HCT116 (cell line): Measurements from ENCODE around the gene THRB. TPM values are rescaled to one million over a fixed set of nuclear protein-coding genes. Genes with fewer than 3 reads are reported as not detected.

Source experiments
- ATAC-seq: fragments of 200-7000 bp; cut with Tn5 transposase; 2 replicates; pipeline ENCODE4 v1.9.1; 2020; ENCODE audit warnings: mild to moderate bottlenecking, moderate library complexity
- BruUV-seq: library from RNA; stranded (reverse); fragments of 400-500 nt; replicated peaks from 2 replicates; lab custom pipeline; 2021; lab: Mats Ljungman, UMichigan
- CTCF ChIA-PET: fragments of 300-600 bp; sonication (Branson Sonifier 250); formaldehyde crosslinking; loops from one replicate; lab custom pipeline; 2021; ENCODE audit warnings: antibody characterized with exemption; lab: Charles Lee
- POLR2A ChIA-PET: fragments of 300-600, 350-600 bp; sonication (Branson Sonifier 250); formaldehyde crosslinking; loops from one replicate; lab custom pipeline; 2021; ENCODE audit warnings: antibody characterized with exemption; lab: Charles Lee
- RAD21 ChIA-PET, 2 experiments: fragments of 300-600 bp; sonication (Branson Sonifier 250); formaldehyde crosslinking; loops; one replicate each; lab custom pipeline; 2023; ENCODE audit warnings: low total read pairs in 2 of 2; ENCODE audit not compliant: uncharacterized antibody in 2 of 2, unreplicated experiment in 2 of 2, low non-redundant PET in 1 of 2; lab: Charles Lee
- DNase-seq: peaks from one replicate; pipeline ENCODE4 v3.0.0-alpha.2; 2010; ENCODE audit warnings: low read depth, low spot score
- H2AFZ ChIP-seq: fragments of 200-600 bp; shearing (Covaris generic), sonication (generic); 2 replicates; pipeline ENCODE4 v1.6.1; 2017; ENCODE audit warnings: low read depth, mixed run types, mixed read lengths, antibody characterized with exemption, low read length; ENCODE audit not compliant: poor library complexity, severe bottlenecking
- H3K27ac ChIP-seq: 2 replicates; pipeline ENCODE4 v1.5.1; 2012; ENCODE audit warnings: low read depth, low read length
- H3K27me3 ChIP-seq: fragments of 200-600 bp; sonication (generic); 2 replicates; pipeline ENCODE4 v1.6.1; 2016; ENCODE audit warnings: mixed run types, low read length, mixed read lengths; ENCODE audit not compliant: insufficient read depth
- H3K36me3 ChIP-seq, 2 experiments: fragments of 200-500 bp in 1 of 2; fragments of 200-600 bp in 1 of 2; sonication (Bioruptor generic) in 1 of 2; sonication (generic) in 1 of 2; 2 replicates each; pipeline versions ENCODE4 v1.5.1 to v1.6.1; 2014 to 2016; ENCODE audit warnings: low read length in 2 of 2, inconsistent platforms in 1 of 2, mixed read lengths in 1 of 2, mixed run types in 1 of 2; ENCODE audit not compliant: insufficient read depth in 2 of 2, control insufficient read depth in 1 of 2
- H3K4me1 ChIP-seq, 2 experiments: fragments of 200-600 bp in 1 of 2; sonication (generic) in 1 of 2; 2 replicates each; pipeline versions ENCODE4 v1.5.1 to v1.6.1; 2012 to 2017; ENCODE audit warnings: low read length in 2 of 2, inconsistent platforms in 1 of 2, mild to moderate bottlenecking in 1 of 2, mixed read lengths in 1 of 2, mixed run types in 1 of 2, moderate library complexity in 1 of 2; ENCODE audit not compliant: insufficient read depth in 2 of 2, control insufficient read depth in 1 of 2
- H3K4me2 ChIP-seq: fragments of 200-600 bp; sonication (generic); 2 replicates; pipeline ENCODE4 v1.6.1; 2017; ENCODE audit warnings: mixed run types, low read length, mixed read lengths
- H3K4me3 ChIP-seq, 2 experiments: fragments of 200-600 bp in 1 of 2; sonication (generic) in 1 of 2; replicated peaks in 1 of 2; 2 replicates each; pipeline ENCODE4 v1.5.1; 2011 to 2016; ENCODE audit warnings: low read length in 2 of 2, control low read depth in 1 of 2, low read depth in 1 of 2, mild to moderate bottlenecking in 1 of 2, mixed read lengths in 1 of 2, mixed run types in 1 of 2
- H3K79me2 ChIP-seq: fragments of 200-600 bp; sonication (generic); 2 replicates; pipeline ENCODE4 v1.6.1; 2017; ENCODE audit warnings: mild to moderate bottlenecking, mixed run types, low read length, moderate library complexity, mixed read lengths; ENCODE audit not compliant: insufficient read depth
- H3K9ac ChIP-seq: fragments of 200-600 bp; sonication (generic); 2 replicates; pipeline ENCODE4 v1.6.1; 2016; ENCODE audit warnings: low read length, mixed read lengths
- H3K9me2 ChIP-seq: fragments of 200-600 bp; sonication (generic), shearing (Covaris generic); 2 replicates; pipeline ENCODE4 v1.6.1; 2017; ENCODE audit warnings: mixed run types, mild to moderate bottlenecking, moderate library complexity; ENCODE audit not compliant: insufficient read depth
- H3K9me3 ChIP-seq, 2 experiments: fragments of 200-500 bp in 1 of 2; fragments of 200-600 bp in 1 of 2; sonication (Bioruptor generic) in 1 of 2; sonication (generic) in 1 of 2; 2 replicates each; pipeline ENCODE4 v1.6.1; 2014 to 2017; ENCODE audit warnings: low read length in 2 of 2, mixed read lengths in 2 of 2, inconsistent platforms in 1 of 2, low read depth in 1 of 2, mild to moderate bottlenecking in 1 of 2, mixed run types in 1 of 2, moderate library complexity in 1 of 2; ENCODE audit not compliant: control insufficient read depth in 1 of 2, insufficient read depth in 1 of 2
- H4K20me1 ChIP-seq: fragments of 200-600 bp; sonication (generic), shearing (Covaris generic); 2 replicates; pipeline ENCODE4 v1.6.1; 2017; ENCODE audit warnings: mixed run types, mild to moderate bottlenecking, moderate library complexity; ENCODE audit not compliant: insufficient read depth
- CBX3 ChIP-seq: IDR thresholded peaks from 2 replicates; pipeline ENCODE4 v1.6.1; 2012; ENCODE audit warnings: low read depth
- CEBPB ChIP-seq: IDR thresholded peaks from 2 replicates; pipeline ENCODE4 v1.6.1; 2012; ENCODE audit warnings: low read depth
- EGR1 ChIP-seq: IDR thresholded peaks from 2 replicates; pipeline ENCODE4 v1.6.1; 2012; ENCODE audit warnings: low read depth
- EZH2phosphoT487 ChIP-seq: fragments of 200-600 bp; IDR thresholded peaks from 2 replicates; pipeline ENCODE4 v1.6.1; 2018; ENCODE audit warnings: antibody characterized with exemption, borderline replicate concordance
- FOSL1 ChIP-seq: IDR thresholded peaks from 2 replicates; pipeline ENCODE4 v1.6.1; 2012; ENCODE audit warnings: low read depth
- POLR2A ChIP-seq: IDR thresholded peaks from 2 replicates; pipeline ENCODE4 v1.7.0; 2011; ENCODE audit warnings: borderline replicate concordance; ENCODE audit not compliant: insufficient read depth, insufficient read length; ENCODE audit errors: extremely low read depth
- POLR2AphosphoS5 ChIP-seq: IDR thresholded peaks from 2 replicates; pipeline ENCODE4 v1.6.1; 2011; ENCODE audit warnings: mild to moderate bottlenecking, low read depth, low read length, moderate library complexity
- RAD21 ChIP-seq: IDR thresholded peaks from 2 replicates; pipeline ENCODE4 v1.6.1; 2012; ENCODE audit warnings: low read depth, mild to moderate bottlenecking
- SP1 ChIP-seq: IDR thresholded peaks from 2 replicates; pipeline ENCODE4 v1.6.1; 2012; ENCODE audit warnings: low read depth
- YY1 ChIP-seq: IDR thresholded peaks from 2 replicates; pipeline ENCODE4 v1.6.1; 2011; ENCODE audit warnings: low read length, low read depth, moderate library complexity, mild to moderate bottlenecking; ENCODE audit not compliant: insufficient replicate concordance; ENCODE audit errors: extremely low read depth
- ZFX ChIP-seq: fragments of 450-650 bp; IDR thresholded peaks from 2 replicates; pipeline ENCODE4 v1.6.1; 2017
- ZNF274 ChIP-seq: fragments of 200-500 bp; sonication (Bioruptor generic); IDR thresholded peaks from 2 replicates; pipeline ENCODE4 v1.6.1; 2014; ENCODE audit warnings: mild to moderate bottlenecking, low read depth, low read length, inconsistent platforms
- intact Hi-C: fragments of 100-400 bp; cut with micrococcal nuclease; formaldehyde crosslinking; loops from 2 replicates; pipeline ENCODE4 v1.10.0; 2022
- total RNA-seq: library from RNA; stranded (reverse); gene quantifications from one replicate; pipeline ENCODE4 v1.2.1, GENCODE V29; 2021; ENCODE audit not compliant: unreplicated experiment
- TF ChIP-seq, protein P1 (sequence below): IDR thresholded peaks from 2 replicates; pipeline ENCODE4 v1.6.1; 2012
- TF ChIP-seq, protein P2 (sequence below): IDR thresholded peaks from 2 replicates; pipeline ENCODE4 v1.6.1; 2012; ENCODE audit warnings: low read depth
- TF ChIP-seq, protein P3 (sequence below), 3 experiments: fragments of 200-600 bp in 1 of 3; sonication (generic) in 1 of 3; IDR thresholded peaks in 2 of 3; conservative IDR thresholded peaks in 1 of 3; 2 replicates each; pipeline ENCODE4 v1.5.1; 2012 to 2017; ENCODE audit warnings: low read depth in 2 of 3, low read length in 2 of 3, antibody characterized with exemption in 1 of 3, borderline replicate concordance in 1 of 3, control low read depth in 1 of 3, mild to moderate bottlenecking in 1 of 3, mixed read lengths in 1 of 3, mixed run types in 1 of 3, moderate library complexity in 1 of 3; ENCODE audit not compliant: insufficient read depth in 1 of 3
- TF ChIP-seq, protein P4 (sequence below): IDR thresholded peaks from 2 replicates; pipeline ENCODE4 v1.6.1; 2011; ENCODE audit warnings: mild to moderate bottlenecking, low read length, moderate library complexity; ENCODE audit not compliant: insufficient replicate concordance; ENCODE audit errors: extremely low read depth

THRB gene
- total RNA-seq, 1 experiment from 2014 or later = 2.5 TPM

DNA sequence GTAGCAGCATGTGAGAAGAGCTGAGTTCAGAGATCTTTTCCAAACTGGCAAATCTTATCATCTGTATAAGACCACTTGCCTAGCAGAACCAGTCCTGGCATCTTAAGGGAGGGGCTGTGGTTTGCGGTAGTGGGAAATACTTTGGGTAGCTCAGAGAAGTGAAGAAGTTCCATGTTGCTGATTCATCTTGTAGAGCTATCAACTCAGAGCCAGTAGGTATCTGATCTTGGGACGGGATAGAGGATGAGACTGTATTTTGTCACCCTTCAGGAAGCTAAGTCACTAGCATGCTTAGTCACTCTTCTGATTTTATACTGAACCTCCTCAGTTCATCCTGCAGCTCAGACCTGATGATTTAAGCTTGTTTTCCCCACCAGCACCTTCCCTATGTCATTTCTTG lies 338.2 kb downstream of the THRB start (continued):
- TF ChIP-seq YY1 (no peak), EGR1 (no peak), ZFX (no peak), CEBPB (0 out of 2 replicates have a peak, but pooled peaks have one; percentile 31), POLR2A (no peak), CBX3 (0 out of 2 replicates have a peak, but pooled peaks have one; percentile 23), FOSL1 (peak; percentile 68), ZNF274 (no peak), SP1 (peak; percentile 66), POLR2AphosphoS5 (no peak)
- TF ChIP-seq, protein P1, sequence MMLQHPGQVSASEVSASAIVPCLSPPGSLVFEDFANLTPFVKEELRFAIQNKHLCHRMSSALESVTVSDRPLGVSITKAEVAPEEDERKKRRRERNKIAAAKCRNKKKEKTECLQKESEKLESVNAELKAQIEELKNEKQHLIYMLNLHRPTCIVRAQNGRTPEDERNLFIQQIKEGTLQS = no peak
- TF ChIP-seq, protein P2, sequence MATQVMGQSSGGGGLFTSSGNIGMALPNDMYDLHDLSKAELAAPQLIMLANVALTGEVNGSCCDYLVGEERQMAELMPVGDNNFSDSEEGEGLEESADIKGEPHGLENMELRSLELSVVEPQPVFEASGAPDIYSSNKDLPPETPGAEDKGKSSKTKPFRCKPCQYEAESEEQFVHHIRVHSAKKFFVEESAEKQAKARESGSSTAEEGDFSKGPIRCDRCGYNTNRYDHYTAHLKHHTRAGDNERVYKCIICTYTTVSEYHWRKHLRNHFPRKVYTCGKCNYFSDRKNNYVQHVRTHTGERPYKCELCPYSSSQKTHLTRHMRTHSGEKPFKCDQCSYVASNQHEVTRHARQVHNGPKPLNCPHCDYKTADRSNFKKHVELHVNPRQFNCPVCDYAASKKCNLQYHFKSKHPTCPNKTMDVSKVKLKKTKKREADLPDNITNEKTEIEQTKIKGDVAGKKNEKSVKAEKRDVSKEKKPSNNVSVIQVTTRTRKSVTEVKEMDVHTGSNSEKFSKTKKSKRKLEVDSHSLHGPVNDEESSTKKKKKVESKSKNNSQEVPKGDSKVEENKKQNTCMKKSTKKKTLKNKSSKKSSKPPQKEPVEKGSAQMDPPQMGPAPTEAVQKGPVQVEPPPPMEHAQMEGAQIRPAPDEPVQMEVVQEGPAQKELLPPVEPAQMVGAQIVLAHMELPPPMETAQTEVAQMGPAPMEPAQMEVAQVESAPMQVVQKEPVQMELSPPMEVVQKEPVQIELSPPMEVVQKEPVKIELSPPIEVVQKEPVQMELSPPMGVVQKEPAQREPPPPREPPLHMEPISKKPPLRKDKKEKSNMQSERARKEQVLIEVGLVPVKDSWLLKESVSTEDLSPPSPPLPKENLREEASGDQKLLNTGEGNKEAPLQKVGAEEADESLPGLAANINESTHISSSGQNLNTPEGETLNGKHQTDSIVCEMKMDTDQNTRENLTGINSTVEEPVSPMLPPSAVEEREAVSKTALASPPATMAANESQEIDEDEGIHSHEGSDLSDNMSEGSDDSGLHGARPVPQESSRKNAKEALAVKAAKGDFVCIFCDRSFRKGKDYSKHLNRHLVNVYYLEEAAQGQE = no peak

DNA sequence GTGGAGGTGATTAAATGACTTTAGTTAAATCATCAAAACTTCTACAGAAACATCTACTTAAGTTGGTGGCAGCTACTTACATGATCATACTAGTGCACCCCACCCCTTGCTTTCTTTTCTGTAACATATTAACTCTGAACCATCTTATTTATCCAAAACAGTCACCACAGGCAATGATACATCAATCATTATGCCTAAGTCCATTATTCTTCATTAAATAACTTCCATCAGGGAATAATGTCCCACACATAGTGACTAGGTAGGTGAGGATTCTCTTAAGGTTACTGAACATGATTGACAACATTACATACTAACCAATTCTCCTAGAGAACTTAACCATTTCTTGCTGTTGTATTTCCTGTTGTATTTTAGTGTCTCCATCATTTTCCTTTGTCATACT lies 339.4 kb downstream of the THRB start:
- CTCF ChIA-PET = no interaction called here
- Histone ChIP-seq H3K4me2 (0 out of 2 replicates have a peak overlapping the region, but pooled peaks have one; percentile 14), H3K36me3 (no peaks in the 10 kb centered on the region), H3K27me3 (no peaks in the 10 kb centered on the region), H4K20me1 (no peaks in the 10 kb centered on the region), H3K9me2 (0 out of 2 replicates have a peak, but pooled peaks cover 5% of the 10 kb centered on the region), H3K9ac (no peak overlapping the region), H3K4me3 (no peak overlapping the region), H3K27ac (no peak overlapping the region), H3K9me3 (no peaks in the 10 kb centered on the region), H3K4me1 (peaks cover 3 to 46% of the 10 kb centered on the region in 2 experiments), H3K79me2 (no peaks in the 10 kb centered on the region), H2AFZ (no peak overlapping the region)
- no TSS peak for BruUV-seq
- POLR2A ChIA-PET = no interaction called here
- intact Hi-C loops = no loop called here
- DNase-seq (no peak), ATAC-seq (no peak)
- RAD21 ChIA-PET = no interaction called here
- TF ChIP-seq FOSL1 = no peak
- no peak for TF ChIP-seq EZH2phosphoT487
- no peak for TF ChIP-seq RAD21
- TF ChIP-seq, protein P3, sequence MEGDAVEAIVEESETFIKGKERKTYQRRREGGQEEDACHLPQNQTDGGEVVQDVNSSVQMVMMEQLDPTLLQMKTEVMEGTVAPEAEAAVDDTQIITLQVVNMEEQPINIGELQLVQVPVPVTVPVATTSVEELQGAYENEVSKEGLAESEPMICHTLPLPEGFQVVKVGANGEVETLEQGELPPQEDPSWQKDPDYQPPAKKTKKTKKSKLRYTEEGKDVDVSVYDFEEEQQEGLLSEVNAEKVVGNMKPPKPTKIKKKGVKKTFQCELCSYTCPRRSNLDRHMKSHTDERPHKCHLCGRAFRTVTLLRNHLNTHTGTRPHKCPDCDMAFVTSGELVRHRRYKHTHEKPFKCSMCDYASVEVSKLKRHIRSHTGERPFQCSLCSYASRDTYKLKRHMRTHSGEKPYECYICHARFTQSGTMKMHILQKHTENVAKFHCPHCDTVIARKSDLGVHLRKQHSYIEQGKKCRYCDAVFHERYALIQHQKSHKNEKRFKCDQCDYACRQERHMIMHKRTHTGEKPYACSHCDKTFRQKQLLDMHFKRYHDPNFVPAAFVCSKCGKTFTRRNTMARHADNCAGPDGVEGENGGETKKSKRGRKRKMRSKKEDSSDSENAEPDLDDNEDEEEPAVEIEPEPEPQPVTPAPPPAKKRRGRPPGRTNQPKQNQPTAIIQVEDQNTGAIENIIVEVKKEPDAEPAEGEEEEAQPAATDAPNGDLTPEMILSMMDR (IDR thresholded peaks at IDR 0.05 in 2 of 3, conservative IDR thresholded peaks at IDR 0.05 in 1 of 3; ENCODE audit: borderline replicate concordance in 1 of 3, insufficient read depth in 1 of 3, low read depth in 2 of 3, low read length in 2 of 3) = no peak
- TF ChIP-seq, protein P4, sequence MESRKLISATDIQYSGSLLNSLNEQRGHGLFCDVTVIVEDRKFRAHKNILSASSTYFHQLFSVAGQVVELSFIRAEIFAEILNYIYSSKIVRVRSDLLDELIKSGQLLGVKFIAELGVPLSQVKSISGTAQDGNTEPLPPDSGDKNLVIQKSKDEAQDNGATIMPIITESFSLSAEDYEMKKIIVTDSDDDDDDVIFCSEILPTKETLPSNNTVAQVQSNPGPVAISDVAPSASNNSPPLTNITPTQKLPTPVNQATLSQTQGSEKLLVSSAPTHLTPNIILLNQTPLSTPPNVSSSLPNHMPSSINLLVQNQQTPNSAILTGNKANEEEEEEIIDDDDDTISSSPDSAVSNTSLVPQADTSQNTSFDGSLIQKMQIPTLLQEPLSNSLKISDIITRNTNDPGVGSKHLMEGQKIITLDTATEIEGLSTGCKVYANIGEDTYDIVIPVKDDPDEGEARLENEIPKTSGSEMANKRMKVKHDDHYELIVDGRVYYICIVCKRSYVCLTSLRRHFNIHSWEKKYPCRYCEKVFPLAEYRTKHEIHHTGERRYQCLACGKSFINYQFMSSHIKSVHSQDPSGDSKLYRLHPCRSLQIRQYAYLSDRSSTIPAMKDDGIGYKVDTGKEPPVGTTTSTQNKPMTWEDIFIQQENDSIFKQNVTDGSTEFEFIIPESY = no peak
- TF ChIP-seq YY1 = no peak
- TF ChIP-seq POLR2AphosphoS5 = no peak
- TF ChIP-seq, protein P1 = no peak
